ENCODE data around the gene BANP. TPM values are rescaled to one million over a fixed set of nuclear protein-coding genes. Genes with fewer than 3 reads are reported as not detected.
A peak's percentile ranks its signal among the peaks of the same experiment; 100 is the strongest.

The BANP gene
- polyA plus RNA-seq, 1 of the 3 experiments (the other 2 are of a cell fraction) = 16.8 TPM

DNA sequence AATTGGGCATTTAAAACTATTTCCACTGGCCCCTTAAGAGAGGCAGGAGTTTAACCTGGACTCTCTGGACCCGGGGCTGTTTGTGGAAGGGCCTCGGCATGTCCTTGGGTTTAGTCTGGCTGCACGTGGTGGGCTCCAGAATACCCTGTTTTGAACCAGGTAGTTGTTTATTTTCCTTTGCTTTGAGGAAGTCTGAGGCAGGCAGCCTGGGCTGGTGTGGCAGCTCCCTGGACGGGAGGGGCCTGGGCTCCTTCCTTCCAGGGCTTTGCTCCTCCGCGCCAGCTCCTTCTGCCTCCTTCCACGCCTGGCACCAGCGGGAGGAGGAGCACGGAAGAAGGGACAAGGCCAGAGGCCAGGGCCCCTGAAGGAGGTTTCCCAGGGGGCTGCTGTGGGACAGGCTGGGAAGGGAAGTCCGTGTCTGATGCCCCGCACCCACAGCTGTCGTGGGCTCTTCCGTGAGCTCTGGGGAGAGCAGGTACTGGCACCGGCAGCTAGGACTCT is 15.5 kb downstream of the BANP start:
- no peak overlapping the region for H3K4me3 ChIP-seq (ENCODE audit: low read depth in 2 of 2, low read length in 1 of 2)
- TF ChIP-seq MXI1 (IDR thresholded peaks at IDR 0.05; ENCODE audit: low read depth, low read length) (no peak), TCF12 (IDR thresholded peaks at IDR 0.05) (no peak), RCOR1 (IDR thresholded peaks at IDR 0.05; ENCODE audit: low read length) (no peak), RFX5 (IDR thresholded peaks at IDR 0.05; ENCODE audit: low read length) (no peak), MEF2A (IDR thresholded peaks at IDR 0.05; ENCODE audit: borderline replicate concordance, low read depth) (no peak), RAD21 (IDR thresholded peaks at IDR 0.05; ENCODE audit: low read length) (no peak), SMC3 (IDR thresholded peaks at IDR 0.05; ENCODE audit: low read depth, low read length) (no peak), YY1 (IDR thresholded peaks at IDR 0.05; ENCODE audit: low read depth) (no peak), GATA2 (CRISPR knock-in tag; IDR thresholded peaks at IDR 0.05) (no peak)
- TF ChIP-seq, protein P1, sequence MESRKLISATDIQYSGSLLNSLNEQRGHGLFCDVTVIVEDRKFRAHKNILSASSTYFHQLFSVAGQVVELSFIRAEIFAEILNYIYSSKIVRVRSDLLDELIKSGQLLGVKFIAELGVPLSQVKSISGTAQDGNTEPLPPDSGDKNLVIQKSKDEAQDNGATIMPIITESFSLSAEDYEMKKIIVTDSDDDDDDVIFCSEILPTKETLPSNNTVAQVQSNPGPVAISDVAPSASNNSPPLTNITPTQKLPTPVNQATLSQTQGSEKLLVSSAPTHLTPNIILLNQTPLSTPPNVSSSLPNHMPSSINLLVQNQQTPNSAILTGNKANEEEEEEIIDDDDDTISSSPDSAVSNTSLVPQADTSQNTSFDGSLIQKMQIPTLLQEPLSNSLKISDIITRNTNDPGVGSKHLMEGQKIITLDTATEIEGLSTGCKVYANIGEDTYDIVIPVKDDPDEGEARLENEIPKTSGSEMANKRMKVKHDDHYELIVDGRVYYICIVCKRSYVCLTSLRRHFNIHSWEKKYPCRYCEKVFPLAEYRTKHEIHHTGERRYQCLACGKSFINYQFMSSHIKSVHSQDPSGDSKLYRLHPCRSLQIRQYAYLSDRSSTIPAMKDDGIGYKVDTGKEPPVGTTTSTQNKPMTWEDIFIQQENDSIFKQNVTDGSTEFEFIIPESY (IDR thresholded peaks at IDR 0.05; ENCODE audit: borderline replicate concordance, low read depth) = no peak
- H3K27me3 ChIP-seq (ENCODE audit: insufficient read depth) = no peaks in the 10 kb centered on the region
- H3K36me3 ChIP-seq (replicated peaks in 1 of 2; ENCODE audit: control insufficient read depth in 1 of 2, insufficient read depth in 2 of 2, low read length in 1 of 2) = no peaks in the 10 kb centered on the region
- no peak for DNase-seq
- H2AFZ ChIP-seq (ENCODE audit: low read depth) = no peak overlapping the region
- peaks cover 71% of the 10 kb centered on the region for H3K79me2 ChIP-seq (ENCODE audit: insufficient read depth)
- peak overlapping the region; percentile 36 to 80; a peak in 3 of 4 replicates for H3K27ac ChIP-seq (ENCODE audit: low read depth in 2 of 2, low read length in 1 of 2)
- WGBS (ENCODE audit: low lambda C conversion rate) = 58% methylated on average over 11 of the region's 14 CpGs
- H3K9me3 ChIP-seq = peaks cover 2% of the 10 kb centered on the region; the same call in 1 of the 2 replicates
- no peak overlapping the region for H3K9ac ChIP-seq
- ChIA-PET POLR2A (no interaction called here), CTCF (interaction anchor here (1.3 to 2.0 kb wide), 2 partner anchors 10 to 16 kb away, joined by 4 to 7 read pairs; no protein-coding TSS in a partner anchor)
- H3F3A ChIP-seq (replicated peaks; ENCODE audit: insufficient read depth) = peaks cover 14% of the 10 kb centered on the region
- H3K4me1 ChIP-seq (ENCODE audit: control insufficient read depth in 1 of 2, insufficient read depth in 2 of 2, low read depth in 1 of 2, low read length in 1 of 2) = peaks cover 13 to 30% of the 10 kb centered on the region in 2 experiments; a peak in 2 of 4 replicates
- H3K4me2 ChIP-seq = no peak overlapping the region
- no peaks in the 10 kb centered on the region for H4K20me1 ChIP-seq (ENCODE audit: insufficient read depth)
- no peaks in the 10 kb centered on the region for H3K9me2 ChIP-seq

DNA sequence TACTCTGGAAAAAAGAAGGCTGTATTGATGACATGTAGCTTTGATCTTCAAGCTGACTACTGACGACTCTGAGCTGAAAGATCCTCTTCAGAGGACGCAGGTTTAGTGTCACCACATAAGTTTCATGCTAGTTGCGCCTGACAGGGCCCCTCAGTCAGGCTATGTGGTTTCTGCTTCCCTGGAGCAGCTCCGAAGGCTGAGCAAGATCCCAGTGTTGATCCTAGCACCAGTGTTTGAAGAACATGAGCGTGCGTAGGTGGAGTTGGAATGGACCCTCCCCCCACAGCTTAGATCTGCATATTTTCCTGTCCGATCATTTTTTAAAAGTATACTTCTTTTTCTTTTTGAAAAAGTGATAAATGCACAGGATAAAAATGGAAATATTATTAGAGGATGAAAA is 17.3 kb downstream of the BANP start:
- CTCF ChIA-PET = interaction anchor here (0.9 to 1.0 kb wide), 2 partner anchors 38 to 469 kb away, joined by 3 to 4 read pairs; no protein-coding TSS in a partner anchor
- Histone ChIP-seq H3K9me3 (peaks cover 10% of the 10 kb centered on the region), H3K9ac (no peak overlapping the region), H3K4me3 (ENCODE audit: low read depth in 2 of 2, low read length in 1 of 2) (no peak overlapping the region), H3K27ac (ENCODE audit: low read depth in 2 of 2, low read length in 1 of 2) (no peak overlapping the region), H3K4me2 (no peak overlapping the region), H3F3A (replicated peaks; ENCODE audit: insufficient read depth) (peaks cover 4% of the 10 kb centered on the region), H3K79me2 (ENCODE audit: insufficient read depth) (peaks cover 79% of the 10 kb centered on the region), H3K9me2 (no peaks in the 10 kb centered on the region), H2AFZ (ENCODE audit: low read depth) (no peak overlapping the region), H4K20me1 (ENCODE audit: insufficient read depth) (no peaks in the 10 kb centered on the region), H3K27me3 (ENCODE audit: insufficient read depth) (no peaks in the 10 kb centered on the region), H3K4me1 (ENCODE audit: control insufficient read depth in 1 of 2, insufficient read depth in 2 of 2, low read depth in 1 of 2, low read length in 1 of 2) (peaks cover 6 to 28% of the 10 kb centered on the region in 2 experiments; a peak in 2 of 4 replicates), H3K36me3 (replicated peaks in 1 of 2; ENCODE audit: control insufficient read depth in 1 of 2, insufficient read depth in 2 of 2, low read length in 1 of 2) (no peaks in the 10 kb centered on the region)
- 93% methylated on average over 7 of the region's 7 CpGs for WGBS (ENCODE audit: low lambda C conversion rate)
- POLR2A ChIA-PET = interaction anchor here (0.7 kb wide), 1 partner anchor 374 kb away, joined by 3 read pairs; no protein-coding TSS in a partner anchor
- no peak for TF ChIP-seq RFX5 (IDR thresholded peaks at IDR 0.05; ENCODE audit: low read length)
- no peak for TF ChIP-seq POLR2AphosphoS5 (IDR thresholded peaks at IDR 0.05; ENCODE audit: low read depth, low read length)
- TF ChIP-seq FOSL2 (IDR thresholded peaks at IDR 0.05; ENCODE audit: borderline replicate concordance, low read depth) = no peak
- TF ChIP-seq, protein P1 (IDR thresholded peaks at IDR 0.05; ENCODE audit: borderline replicate concordance, low read depth) = no peak
- no peak for TF ChIP-seq SIN3A (IDR thresholded peaks at IDR 0.05; ENCODE audit: borderline replicate concordance, low read depth, low read length)
- no peak for TF ChIP-seq SMC3 (IDR thresholded peaks at IDR 0.05; ENCODE audit: low read depth, low read length)
- no peak for TF ChIP-seq TEAD4 (IDR thresholded peaks at IDR 0.05; ENCODE audit: borderline replicate concordance, insufficient read depth)
- TF ChIP-seq EP300 (IDR thresholded peaks at IDR 0.05; ENCODE audit: borderline replicate concordance in 1 of 2, low read depth in 1 of 2, low read length in 1 of 2) = no peak
- TF ChIP-seq NFIC (IDR thresholded peaks at IDR 0.05; ENCODE audit: borderline replicate concordance) = no peak
- TF ChIP-seq FOXM1 (IDR thresholded peaks at IDR 0.05; ENCODE audit: low read depth) = no peak
- no peak for TF ChIP-seq FOXJ3 (CRISPR knock-in tag; IDR thresholded peaks at IDR 0.05)
- no peak for TF ChIP-seq GATA2 (CRISPR knock-in tag; IDR thresholded peaks at IDR 0.05)
- no peak for DNase-seq
